Naive thymus-derived CD8-positive, alpha-beta T cell (primary cell): ENCODE measurements around the gene KCNK4. TPM values are rescaled to one million over a fixed set of nuclear protein-coding genes. Genes with fewer than 3 reads are reported as not detected.

Experiments
- ATAC-seq, 2 donors: fragments of 150-1000 bp; cut with Tn5 transposase in 1 of 2; sonication (Bioruptor Pico), chemical (Tn5 transposase) in 1 of 2; 1 replicate in 1 of 2; 2 replicates in 1 of 2; pipeline ENCODE4 v1.10.0; 2021; ENCODE audit warnings: mild to moderate bottlenecking in 2 of 2, moderate library complexity in 2 of 2
- POLR2A ChIA-PET: fragments of 350-600 bp; sonication (Branson Sonifier 250); formaldehyde crosslinking; loops from one replicate; lab custom pipeline; 2021; ENCODE audit warnings: antibody characterized with exemption; lab: Charles Lee
- DNase-seq, 10 donors: peaks; one replicate each; pipeline versions ENCODE4 v3.0.0 to v3.0.0-alpha.2; 2020 to 2022
- H3K27ac Mint-ChIP-seq, 10 donors: one replicate each; pipeline ENCODE4 v1.8.0; 2020 to 2022; ENCODE audit warnings: mild to moderate bottlenecking in 10 of 10, mixed read lengths in 10 of 10, moderate library complexity in 4 of 10, inconsistent platforms in 1 of 10
- H3K27me3 Mint-ChIP-seq, 5 donors: one replicate each; pipeline ENCODE4 v1.8.0; 2021 to 2022; ENCODE audit warnings: mixed read lengths in 5 of 5
- H3K36me3 Mint-ChIP-seq, 3 donors: one replicate each; pipeline ENCODE4 v1.8.0; 2020 to 2022; ENCODE audit warnings: mixed read lengths in 3 of 3, mild to moderate bottlenecking in 2 of 3, inconsistent platforms in 1 of 3
- H3K4me1 Mint-ChIP-seq, 4 donors: one replicate each; pipeline ENCODE4 v1.8.0; 2021 to 2022; ENCODE audit warnings: mixed read lengths in 4 of 4
- H3K4me3 Mint-ChIP-seq, 10 donors: one replicate each; pipeline ENCODE4 v1.8.0; 2020 to 2022; ENCODE audit warnings: mild to moderate bottlenecking in 10 of 10, mixed read lengths in 10 of 10, moderate library complexity in 6 of 10, inconsistent platforms in 1 of 10
- H3K9me3 Mint-ChIP-seq, 9 donors: one replicate each; pipeline ENCODE4 v1.8.0; 2020 to 2022; ENCODE audit warnings: mixed read lengths in 9 of 9, mild to moderate bottlenecking in 3 of 9, inconsistent platforms in 1 of 9, moderate library complexity in 1 of 9
- polyA plus RNA-seq, 3 donors: library from polyadenylated mRNA; unstranded; fragments of 300-500 nt; fragmentation: Illumina TruSeq; gene quantifications; one replicate each; pipeline ENCODE4 v1.2.3, GENCODE V29; 2021
- total RNA-seq, 8 experiments: library from RNA in 2 of 8; stranded (reverse) in 2 of 8; gene quantifications; one replicate each; pipeline ENCODE4 v1.2.3 and lab custom pipeline; 2021 to 2026

KCNK4 gene
- total and polyA plus RNA-seq, 5 experiments from 2014 or later = not detected

- H3K4me3 Mint-ChIP-seq = peak overlapping the region; percentile 65 to 92 (median 78)
- POLR2A ChIA-PET = interaction anchor here (1.0 to 13.8 kb wide), 8 partner anchors 9 to 274 kb away, joined by 3 to 176 read pairs (median 55); partner anchors contain the start of genes BAD, COX8A, DNAJC4 and FERMT3
- no peak for DNase-seq
- peaks cover 0 to 2% (median 0%) of the 10 kb centered on the region in 3 donors for H3K36me3 Mint-ChIP-seq
- peaks cover 19 to 51% (median 47%) of the 10 kb centered on the region in 4 donors for H3K4me1 Mint-ChIP-seq
- H3K9me3 Mint-ChIP-seq = no peaks in the 10 kb centered on the region
- no peak for ATAC-seq
- peak overlapping the region in 8 of 10 donors; percentile 27 to 75 (median 71) for H3K27ac Mint-ChIP-seq
- no peaks in the 10 kb centered on the region for H3K27me3 Mint-ChIP-seq
Observed at GRCh38 chr11:64247729-64248531, 43.2 kb upstream of the KCNK4 start.

GRCh38 chr11:64248578-64248977 is 42.5 kb upstream of the KCNK4 start:
- Mint-ChIP-seq H3K4me3 (peak overlapping the region in 7 of 10 donors; percentile 20 to 92 (median 79)), H3K36me3 (no peaks in the 10 kb centered on the region), H3K4me1 (peaks cover 16 to 47% (median 42%) of the 10 kb centered on the region in 4 donors), H3K27ac (no peak overlapping the region), H3K27me3 (no peaks in the 10 kb centered on the region), H3K9me3 (no peaks in the 10 kb centered on the region)
- no peak for ATAC-seq
- POLR2A ChIA-PET = interaction anchor here (8.4 to 13.8 kb wide), 3 partner anchors 21 to 43 kb away, joined by 101 to 176 read pairs (median 113); partner anchors contain the start of genes FERMT3, NUDT22 and TRPT1
- no peak for DNase-seq

GRCh38 chr11:64249038-64249437 is 42.1 kb upstream of the KCNK4 start:
- Mint-ChIP-seq H3K27me3 (no peaks in the 10 kb centered on the region), H3K36me3 (no peaks in the 10 kb centered on the region), H3K27ac (peak overlapping the region in 2 of 10 donors; percentile 38 to 44), H3K9me3 (no peaks in the 10 kb centered on the region), H3K4me3 (peak overlapping the region in 7 of 10 donors; percentile 22 to 82 (median 34)), H3K4me1 (peaks cover 18 to 46% (median 38%) of the 10 kb centered on the region in 4 donors)
- POLR2A ChIA-PET = interaction anchor here (8.4 to 13.8 kb wide), 3 partner anchors 20 to 43 kb away, joined by 101 to 176 read pairs (median 113); partner anchors contain the start of genes FERMT3, NUDT22 and TRPT1
- ATAC-seq (no peak), DNase-seq (no peak)

- H3K4me1 Mint-ChIP-seq = peaks cover 18 to 46% (median 36%) of the 10 kb centered on the region in 4 donors
- no peaks in the 10 kb centered on the region for H3K27me3 Mint-ChIP-seq
- no peaks in the 10 kb centered on the region for H3K36me3 Mint-ChIP-seq
- H3K27ac Mint-ChIP-seq = peak overlapping the region in 3 of 10 donors; percentile 25 to 47 (median 35)
- ATAC-seq (no peak), DNase-seq (no peak)
- H3K4me3 Mint-ChIP-seq = peak overlapping the region; percentile 19 to 93 (median 56)
- H3K9me3 Mint-ChIP-seq = no peaks in the 10 kb centered on the region
- POLR2A ChIA-PET = interaction anchor here (0.8 to 13.8 kb wide), 8 partner anchors 9 to 68 kb away, joined by 3 to 176 read pairs (median 6); partner anchors contain the start of genes DNAJC4, FERMT3, FKBP2 and NUDT22
Observed at GRCh38 chr11:64249563-64250414, 41.3 kb upstream of the KCNK4 start.

GRCh38 chr11:64250415-64251015 is 40.6 kb upstream of the KCNK4 start:
- H3K4me3 Mint-ChIP-seq = peak overlapping the region in 9 of 10 donors; percentile 22 to 93 (median 84)
- H3K27me3 Mint-ChIP-seq = no peaks in the 10 kb centered on the region
- H3K27ac Mint-ChIP-seq = peak overlapping the region in 2 of 10 donors; percentile 43 to 69
- DNase-seq (peak in 1 of 10 donors; percentile 32), ATAC-seq (no peak)
- peaks cover 16 to 39% (median 32%) of the 10 kb centered on the region in 4 donors for H3K4me1 Mint-ChIP-seq
- H3K9me3 Mint-ChIP-seq = no peaks in the 10 kb centered on the region
- POLR2A ChIA-PET = interaction anchor here (1.1 to 13.8 kb wide), 8 partner anchors 7 to 67 kb away, joined by 3 to 176 read pairs (median 8); partner anchors contain the start of genes DNAJC4, FERMT3, FKBP2 and NUDT22
- no peaks in the 10 kb centered on the region for H3K36me3 Mint-ChIP-seq

- peak within 1 kb of the TSS in 9 of 10 donors; percentile 32 to 89 (median 76) for H3K27ac Mint-ChIP-seq
- no peaks in the 10 kb centered on the region for H3K27me3 Mint-ChIP-seq
- POLR2A ChIA-PET = interaction anchor here (1.0 to 13.8 kb wide), 11 partner anchors 8 to 66 kb away, joined by 3 to 176 read pairs (median 5); partner anchors contain the start of genes DNAJC4, FERMT3, FKBP2 and NUDT22
- H3K9me3 Mint-ChIP-seq = no peaks in the 10 kb centered on the region
- ATAC-seq (peak; percentile 59 to 60), DNase-seq (peak in 9 of 10 donors; percentile 47 to 76 (median 66))
- peak within 1 kb of the TSS; percentile 83 to 93 (median 87) for H3K4me3 Mint-ChIP-seq
- peaks cover 12 to 33% (median 27%) of the 10 kb centered on the region in 4 donors for H3K4me1 Mint-ChIP-seq
- H3K36me3 Mint-ChIP-seq = no peaks in the 10 kb centered on the region
Observed at GRCh38 chr11:64251016-64251752, 39.9 kb upstream of the KCNK4 start, which contains the start of gene PLCB3. Gene PLCB3, plus strand, starts transcription at chr11:64251530. Its CDS starts 120 bp downstream, at chr11:64251650.

- POLR2A ChIA-PET = interaction anchor here (0.8 to 13.8 kb wide), 8 partner anchors 9 to 66 kb away, joined by 3 to 176 read pairs (median 8); partner anchors contain the start of genes DNAJC4, FERMT3, FKBP2 and NUDT22
- H3K9me3 Mint-ChIP-seq = no peaks in the 10 kb centered on the region
Observed at GRCh38 chr11:64251753-64252002, 39.4 kb upstream of the KCNK4 start.

GRCh38 chr11:64252003-64252872 is 38.9 kb upstream of the KCNK4 start:
- no peaks in the 10 kb centered on the region for H3K27me3 Mint-ChIP-seq
- H3K4me3 Mint-ChIP-seq = peak overlapping the region; percentile 82 to 93 (median 86)
- H3K9me3 Mint-ChIP-seq = no peaks in the 10 kb centered on the region
- DNase-seq (peak in 1 of 10 donors; percentile 29), ATAC-seq (peak; percentile 7 to 9)
- H3K27ac Mint-ChIP-seq = peak overlapping the region in 9 of 10 donors; percentile 32 to 86 (median 76)
- peaks cover 9 to 30% (median 23%) of the 10 kb centered on the region in 4 donors for H3K4me1 Mint-ChIP-seq
- peaks cover 0 to 2% (median 0%) of the 10 kb centered on the region in 3 donors for H3K36me3 Mint-ChIP-seq
- POLR2A ChIA-PET = interaction anchor here (0.8 to 13.8 kb wide), 9 partner anchors 9 to 65 kb away, joined by 3 to 176 read pairs (median 5); partner anchors contain the start of genes DNAJC4, FERMT3, FKBP2 and NUDT22

More at GRCh38 chr11:64251753-64252002, 39.4 kb upstream of the KCNK4 start:
- Mint-ChIP-seq H3K27me3 (no peaks in the 10 kb centered on the region), H3K4me1 (peaks cover 12 to 33% (median 27%) of the 10 kb centered on the region in 4 donors), H3K27ac (peak overlapping the region in 7 of 10 donors; percentile 32 to 86 (median 76)), H3K4me3 (peak overlapping the region; percentile 82 to 93 (median 86)), H3K36me3 (peaks cover 0 to 2% (median 0%) of the 10 kb centered on the region in 3 donors)
- DNase-seq (no peak), ATAC-seq (no peak)

- H3K27ac Mint-ChIP-seq = no peak overlapping the region
- POLR2A ChIA-PET = interaction anchor here (1.5 to 13.8 kb wide), 5 partner anchors 10 to 47 kb away, joined by 5 to 176 read pairs (median 11); partner anchors contain the start of genes FERMT3 and FKBP2
- no peaks in the 10 kb centered on the region for H3K27me3 Mint-ChIP-seq
- ATAC-seq (no peak), DNase-seq (no peak)
- H3K36me3 Mint-ChIP-seq = peaks cover 0 to 7% (median 0%) of the 10 kb centered on the region in 3 donors
- H3K9me3 Mint-ChIP-seq = no peaks in the 10 kb centered on the region
- H3K4me3 Mint-ChIP-seq = peak overlapping the region in 8 of 10 donors; percentile 12 to 93 (median 38)
- H3K4me1 Mint-ChIP-seq = peaks cover 9 to 26% (median 17%) of the 10 kb centered on the region in 4 donors
Observed at GRCh38 chr11:64253043-64253442, 38.1 kb upstream of the KCNK4 start.

GRCh38 chr11:64253481-64253880 is 37.6 kb upstream of the KCNK4 start:
- Mint-ChIP-seq H3K9me3 (no peaks in the 10 kb centered on the region), H3K36me3 (peaks cover 0 to 7% (median 0%) of the 10 kb centered on the region in 3 donors), H3K4me1 (peaks cover 9 to 24% (median 16%) of the 10 kb centered on the region in 4 donors), H3K27ac (no peak overlapping the region), H3K4me3 (peak overlapping the region in 7 of 10 donors; percentile 1 to 50 (median 37)), H3K27me3 (no peaks in the 10 kb centered on the region)
- ATAC-seq (no peak), DNase-seq (no peak)
- POLR2A ChIA-PET = interaction anchor here (1.0 to 1.7 kb wide), 3 partner anchors 8 to 16 kb away, joined by 4 to 7 read pairs (median 6); no protein-coding TSS in a partner anchor
